ENCODE results near the gene AKAP13.
A peak's percentile ranks its signal among the peaks of the same experiment; 100 is the strongest.

AKAP13 gene

GRCh38 chr15:85607141-85607806, 226.9 kb downstream of the AKAP13 start:
- DNase-seq: no peak

GRCh38 chr15:85607842-85608241, 227.4 kb downstream of the AKAP13 start:
- no peak for DNase-seq

- no peak for DNase-seq
Measured at GRCh38 chr15:85609492-85609891, 229.1 kb downstream of the AKAP13 start.

GRCh38 chr15:85611361-85611760, 231.0 kb downstream of the AKAP13 start:
- DNase-seq: no peak

GRCh38 chr15:85614059-85614458, 233.7 kb downstream of the AKAP13 start:
- no peak for DNase-seq

- DNase-seq: no peak
Measured at GRCh38 chr15:85615930-85616329, 235.5 kb downstream of the AKAP13 start.

GRCh38 chr15:85616549-85617110, 236.2 kb downstream of the AKAP13 start:
- DNase-seq: no peak

GRCh38 chr15:85618228-85618505, 237.8 kb downstream of the AKAP13 start:
- no peak for DNase-seq

GRCh38 chr15:85618956-85619491, 238.6 kb downstream of the AKAP13 start:
- DNase-seq: peak; percentile 79

GRCh38 chr15:85619992-85620689, 239.7 kb downstream of the AKAP13 start:
- DNase-seq: no peak

- DNase-seq: no peak
Measured at GRCh38 chr15:85620690-85621049, 240.3 kb downstream of the AKAP13 start.

- DNase-seq: no peak
Measured at GRCh38 chr15:85621094-85621493, 240.7 kb downstream of the AKAP13 start.

- DNase-seq: no peak
Measured at GRCh38 chr15:85622221-85622831, 241.9 kb downstream of the AKAP13 start.

- peak; percentile 54 for DNase-seq
Measured at GRCh38 chr15:85623315-85624049, 243.1 kb downstream of the AKAP13 start.

GRCh38 chr15:85624291-85624801, 243.9 kb downstream of the AKAP13 start:
- DNase-seq: peak; percentile 67

- DNase-seq: no peak
Measured at GRCh38 chr15:85625166-85625830, 244.9 kb downstream of the AKAP13 start.

- no peak for DNase-seq
Measured at GRCh38 chr15:85625856-85626255, 245.5 kb downstream of the AKAP13 start.

- no peak for DNase-seq
Measured at GRCh38 chr15:85627213-85627935, 247.0 kb downstream of the AKAP13 start.

GRCh38 chr15:85630311-85630710, 249.9 kb downstream of the AKAP13 start:
- DNase-seq: no peak

- DNase-seq: no peak
Measured at GRCh38 chr15:85631018-85631417, 250.6 kb downstream of the AKAP13 start.

GRCh38 chr15:85632014-85632413, 251.6 kb downstream of the AKAP13 start:
- DNase-seq: no peak

- no peak for DNase-seq
Measured at GRCh38 chr15:85633859-85634258, 253.5 kb downstream of the AKAP13 start.
